Colon (tissue), 2 donors: ENCODE results near the gene ERI3.

Source experiments
- FAIRE-seq: peaks from 2 replicates; lab custom pipeline; 2012; peaks lifted over from hg19 to GRCh38; lab: Jason Lieb, UNC
- donor health status: control.
- donor health status: control.

ERI3 gene

GRCh38 chr1:44261171-44261817 is 93.8 kb downstream of the ERI3 start:
- FAIRE-seq = no peak

GRCh38 chr1:44260792-44261170 is 94.3 kb downstream of the ERI3 start:
- FAIRE-seq = no peak

GRCh38 chr1:44259090-44259489 is 96.0 kb downstream of the ERI3 start:
- no peak for FAIRE-seq

GRCh38 chr1:44256762-44257554 is 98.1 kb downstream of the ERI3 start:
- FAIRE-seq = no peak

GRCh38 chr1:44254392-44254910 is 100.6 kb downstream of the ERI3 start:
- FAIRE-seq = no peak

- FAIRE-seq = no peak
These were observed 102.9 kb downstream of the ERI3 start for GRCh38 chr1:44251989-44252671.

- FAIRE-seq = no peak
These were observed 103.6 kb downstream of the ERI3 start for GRCh38 chr1:44251486-44251885.

- FAIRE-seq = no peak
These were observed 104.8 kb downstream of the ERI3 start for GRCh38 chr1:44250068-44250781.

GRCh38 chr1:44249543-44249942 is 105.5 kb downstream of the ERI3 start:
- FAIRE-seq = no peak

- FAIRE-seq = no peak
These were observed 108.3 kb downstream of the ERI3 start for GRCh38 chr1:44246806-44247205.

GRCh38 chr1:44244986-44245385 is 110.1 kb downstream of the ERI3 start:
- FAIRE-seq = no peak

GRCh38 chr1:44243782-44244495 is 111.1 kb downstream of the ERI3 start:
- FAIRE-seq = no peak

- FAIRE-seq = no peak
These were observed 112.3 kb downstream of the ERI3 start for GRCh38 chr1:44242746-44243145.

- FAIRE-seq = no peak
These were observed 114.0 kb downstream of the ERI3 start for GRCh38 chr1:44240802-44241671.

GRCh38 chr1:44239961-44240371 is 115.1 kb downstream of the ERI3 start:
- FAIRE-seq = no peak

GRCh38 chr1:44239331-44239960 is 115.6 kb downstream of the ERI3 start:
- FAIRE-seq = no peak

GRCh38 chr1:44238660-44239059 is 116.4 kb downstream of the ERI3 start:
- FAIRE-seq = no peak

- FAIRE-seq = no peak
These were observed 117.2 kb downstream of the ERI3 start for GRCh38 chr1:44237721-44238457.

- FAIRE-seq = no peak
These were observed 118.4 kb downstream of the ERI3 start for GRCh38 chr1:44236490-44237272.
